ENCODE measurements around the gene CAV1.
"Not testable (repeated sequence)": the region's sequence is repeated elsewhere in the genome, so short reads cannot be mapped to it uniquely, and the experiment has no call there.

CAV1 gene

GRCh38 chr7:116583653-116584052 lies 58.8 kb downstream of the CAV1 start:
- no peak overlapping the region for H3K4me3 ChIP-seq (ENCODE audit: low read depth, low read length)
- DNase-seq (ENCODE audit: low read depth): peak; percentile 27
- no peak for TF ChIP-seq MAX (IDR thresholded peaks at IDR 0.05; ENCODE audit: low read depth, low read length)
- no peak for TF ChIP-seq CTCF (IDR thresholded peaks at IDR 0.05; ENCODE audit: low read depth, low read length)
- no peak for TF ChIP-seq MYC (IDR thresholded peaks at IDR 0.05; ENCODE audit: low read depth, low read length)
- TF ChIP-seq POLR2A (IDR thresholded peaks at IDR 0.05; ENCODE audit: extremely low read depth, insufficient read length): no peak

DNA sequence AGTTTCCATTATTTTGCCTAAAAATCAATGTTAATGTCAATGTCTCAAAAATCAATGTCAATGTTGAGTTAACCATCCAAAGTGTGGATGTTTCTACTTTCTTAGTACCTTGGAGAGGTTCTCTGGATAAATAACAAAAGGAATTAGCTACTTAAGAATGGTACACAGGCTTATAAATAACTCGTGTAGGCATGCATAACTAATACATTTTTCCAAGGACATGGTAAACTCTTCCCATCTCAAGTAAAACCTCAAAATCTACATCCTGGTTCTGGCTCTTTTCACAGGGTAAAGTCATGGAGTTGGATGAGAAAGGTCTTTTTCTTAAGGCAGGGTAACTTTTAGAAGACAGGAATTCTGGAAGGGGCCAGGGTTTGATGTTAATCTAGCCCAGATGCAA lies 59.9 kb downstream of the CAV1 start:
- H3K4me3 ChIP-seq (ENCODE audit: low read depth, low read length): no peak overlapping the region
- TF ChIP-seq CTCF (IDR thresholded peaks at IDR 0.05; ENCODE audit: low read depth, low read length) (no peak), MAX (IDR thresholded peaks at IDR 0.05; ENCODE audit: low read depth, low read length) (no peak), MYC (IDR thresholded peaks at IDR 0.05; ENCODE audit: low read depth, low read length) (no peak), POLR2A (IDR thresholded peaks at IDR 0.05; ENCODE audit: extremely low read depth, insufficient read length) (no peak)
- DNase-seq (ENCODE audit: low read depth): no peak

GRCh38 chr7:116585392-116585791 lies 60.6 kb downstream of the CAV1 start:
- TF ChIP-seq MYC (IDR thresholded peaks at IDR 0.05; ENCODE audit: low read depth, low read length) (no peak), CTCF (IDR thresholded peaks at IDR 0.05; ENCODE audit: low read depth, low read length) (no peak), MAX (IDR thresholded peaks at IDR 0.05; ENCODE audit: low read depth, low read length) (no peak), POLR2A (IDR thresholded peaks at IDR 0.05; ENCODE audit: extremely low read depth, insufficient read length) (no peak)
- no peak overlapping the region for H3K4me3 ChIP-seq (ENCODE audit: low read depth, low read length)
- no peak for DNase-seq (ENCODE audit: low read depth)

DNA sequence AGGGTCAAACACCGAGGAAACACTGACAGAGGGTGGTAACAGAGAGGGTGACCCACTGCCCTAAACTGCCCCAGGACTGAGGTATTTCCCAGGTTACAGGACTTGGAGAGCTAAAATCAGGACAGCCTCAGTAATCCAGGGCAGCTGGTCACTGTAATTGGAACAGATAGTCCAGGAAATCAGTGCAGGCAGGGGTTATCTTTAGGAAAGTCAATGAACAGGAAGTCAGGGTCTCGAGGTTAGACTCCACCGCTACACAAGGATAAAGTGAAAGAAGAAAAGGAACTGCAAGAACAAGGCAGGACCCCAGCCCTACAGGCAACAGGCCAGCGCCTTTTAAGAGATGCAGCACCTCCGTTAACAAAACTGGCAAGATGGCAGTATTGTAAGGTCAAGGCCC lies 61.1 kb downstream of the CAV1 start:
- TF ChIP-seq MAX (IDR thresholded peaks at IDR 0.05; ENCODE audit: low read depth, low read length) (no peak), POLR2A (IDR thresholded peaks at IDR 0.05; ENCODE audit: extremely low read depth, insufficient read length) (no peak), CTCF (IDR thresholded peaks at IDR 0.05; ENCODE audit: low read depth, low read length) (no peak), MYC (IDR thresholded peaks at IDR 0.05; ENCODE audit: low read depth, low read length) (no peak)
- no peak for DNase-seq (ENCODE audit: low read depth)
- no peak overlapping the region for H3K4me3 ChIP-seq (ENCODE audit: low read depth, low read length)

- DNase-seq (ENCODE audit: low read depth); H3K4me3 ChIP-seq (ENCODE audit: low read depth, low read length): not testable (repeated sequence)
These were observed 62.4 kb downstream of the CAV1 start for GRCh38 chr7:116587200-116587599.

GRCh38 chr7:116588225-116588624 lies 63.4 kb downstream of the CAV1 start:
- H3K4me3 ChIP-seq (ENCODE audit: low read depth, low read length): no peak overlapping the region
- TF ChIP-seq MYC (IDR thresholded peaks at IDR 0.05; ENCODE audit: low read depth, low read length): no peak
- TF ChIP-seq CTCF (IDR thresholded peaks at IDR 0.05; ENCODE audit: low read depth, low read length): no peak
- TF ChIP-seq MAX (IDR thresholded peaks at IDR 0.05; ENCODE audit: low read depth, low read length): no peak
- TF ChIP-seq POLR2A (IDR thresholded peaks at IDR 0.05; ENCODE audit: extremely low read depth, insufficient read length): no peak
- DNase-seq (ENCODE audit: low read depth): peak; percentile 8
